Ovary (tissue), 3 donors: Measurements from ENCODE around the gene P2RX1.

Experiments used
- CTCF ChIP-seq, 3 donors: fragments of 450-650 bp in 2 of 3; fragments of 200-600 bp in 1 of 3; IDR thresholded peaks; one replicate each; pipeline versions ENCODE4 v1.5.1 to v1.8.0; 2016 to 2022; ENCODE audit warnings: antibody characterized with exemption in 3 of 3, mild to moderate bottlenecking in 1 of 3
- EP300 ChIP-seq: sonication (generic); formaldehyde crosslinking; IDR thresholded peaks from one replicate; pipeline ENCODE4 v1.6.1; 2017; ENCODE audit warnings: antibody characterized with exemption
- POLR2A ChIP-seq: fragments of 450-650 bp; IDR thresholded peaks from one replicate; pipeline ENCODE4 v1.6.1; 2017; ENCODE audit warnings: antibody characterized with exemption, mild to moderate bottlenecking, moderate library complexity
- donor health status: DM: no; HTN: no; CAD: no.

DNA sequence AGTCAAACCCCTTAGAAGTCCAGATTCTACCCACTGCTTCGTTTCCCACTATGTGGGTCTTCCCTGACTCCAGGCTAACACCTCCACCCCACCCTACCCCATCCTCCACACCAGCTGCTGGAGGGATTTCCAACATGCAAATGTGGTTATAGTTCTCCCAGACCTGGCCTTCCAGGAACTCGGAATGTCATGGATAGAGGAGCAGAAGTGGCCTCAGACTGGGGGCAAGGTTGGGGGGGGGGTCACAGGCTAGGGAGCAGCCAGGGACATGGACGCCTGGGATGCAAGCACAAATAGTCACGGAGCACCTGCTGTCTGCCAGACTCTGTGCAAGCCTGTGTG is 25.4 kb downstream of the P2RX1 start:
- TF ChIP-seq POLR2A, result no peak
- no peak for TF ChIP-seq CTCF (IDR thresholded peaks at IDR 0.05)
- TF ChIP-seq EP300, result no peak
